HG03175 (cell line): ENCODE measurements around the gene AGPAT3.

Source experiments
- ATAC-seq: cut with Tn5 transposase; IDR thresholded peaks from one replicate; pipeline ENCODE4 v1.9.1; 2021; ENCODE audit warnings: mild to moderate bottlenecking, moderate library complexity; ENCODE audit not compliant: unreplicated experiment

AGPAT3 gene

GRCh38 chr21:43951911-43952703 is 87.1 kb downstream of the AGPAT3 start:
- ATAC-seq, result no peak

- no peak for ATAC-seq
These were observed 88.0 kb downstream of the AGPAT3 start for GRCh38 chr21:43953021-43953420.

- ATAC-seq, result no peak
These were observed 89.0 kb downstream of the AGPAT3 start for GRCh38 chr21:43954042-43954441.

GRCh38 chr21:43954896-43955295 is 89.9 kb downstream of the AGPAT3 start:
- no peak for ATAC-seq

GRCh38 chr21:43956019-43956669 is 91.1 kb downstream of the AGPAT3 start:
- no peak for ATAC-seq

GRCh38 chr21:43956670-43957035 is 91.6 kb downstream of the AGPAT3 start:
- no peak for ATAC-seq

GRCh38 chr21:43957128-43957571 is 92.1 kb downstream of the AGPAT3 start:
- ATAC-seq, result no peak

- ATAC-seq, result no peak
These were observed 92.8 kb downstream of the AGPAT3 start for GRCh38 chr21:43957611-43958362.

- no peak for ATAC-seq
These were observed 93.5 kb downstream of the AGPAT3 start for GRCh38 chr21:43958364-43959158.

GRCh38 chr21:43959231-43960116 is 94.5 kb downstream of the AGPAT3 start:
- ATAC-seq, result no peak

GRCh38 chr21:43961382-43961909 is 96.4 kb downstream of the AGPAT3 start:
- no peak for ATAC-seq

GRCh38 chr21:43965911-43966585 is 101.0 kb downstream of the AGPAT3 start:
- no peak for ATAC-seq

- no peak for ATAC-seq
These were observed 102.0 kb downstream of the AGPAT3 start for GRCh38 chr21:43966946-43967512.

GRCh38 chr21:43967981-43968380 is 103.0 kb downstream of the AGPAT3 start:
- no peak for ATAC-seq

- ATAC-seq, result no peak
These were observed 103.5 kb downstream of the AGPAT3 start for GRCh38 chr21:43968410-43969114.

GRCh38 chr21:43969115-43969444 is 104.1 kb downstream of the AGPAT3 start:
- ATAC-seq, result no peak

- ATAC-seq, result no peak
These were observed 105.5 kb downstream of the AGPAT3 start for GRCh38 chr21:43970551-43970950.
